DMS153 (cell line): ENCODE data around the gene PNMA8A.
A peak's percentile ranks its signal among the peaks of the same experiment; 100 is the strongest.
"Not testable (repeated sequence)": the region's sequence is repeated elsewhere in the genome, so short reads cannot be mapped to it uniquely, and the experiment has no call there.

ENCODE experiments used
- DNase-seq: peaks from one replicate; lab custom pipeline; 2025; lab: John Stamatoyannopoulos, UW

The PNMA8A gene, protein sequence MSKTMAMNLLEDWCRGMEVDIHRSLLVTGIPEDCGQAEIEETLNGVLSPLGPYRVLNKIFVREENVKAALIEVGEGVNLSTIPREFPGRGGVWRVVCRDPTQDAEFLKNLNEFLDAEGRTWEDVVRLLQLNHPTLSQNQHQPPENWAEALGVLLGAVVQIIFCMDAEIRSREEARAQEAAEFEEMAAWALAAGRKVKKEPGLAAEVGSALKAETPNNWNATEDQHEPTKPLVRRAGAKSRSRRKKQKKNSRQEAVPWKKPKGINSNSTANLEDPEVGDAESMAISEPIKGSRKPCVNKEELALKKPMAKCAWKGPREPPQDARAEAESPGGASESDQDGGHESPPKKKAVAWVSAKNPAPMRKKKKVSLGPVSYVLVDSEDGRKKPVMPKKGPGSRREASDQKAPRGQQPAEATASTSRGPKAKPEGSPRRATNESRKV

DNA sequence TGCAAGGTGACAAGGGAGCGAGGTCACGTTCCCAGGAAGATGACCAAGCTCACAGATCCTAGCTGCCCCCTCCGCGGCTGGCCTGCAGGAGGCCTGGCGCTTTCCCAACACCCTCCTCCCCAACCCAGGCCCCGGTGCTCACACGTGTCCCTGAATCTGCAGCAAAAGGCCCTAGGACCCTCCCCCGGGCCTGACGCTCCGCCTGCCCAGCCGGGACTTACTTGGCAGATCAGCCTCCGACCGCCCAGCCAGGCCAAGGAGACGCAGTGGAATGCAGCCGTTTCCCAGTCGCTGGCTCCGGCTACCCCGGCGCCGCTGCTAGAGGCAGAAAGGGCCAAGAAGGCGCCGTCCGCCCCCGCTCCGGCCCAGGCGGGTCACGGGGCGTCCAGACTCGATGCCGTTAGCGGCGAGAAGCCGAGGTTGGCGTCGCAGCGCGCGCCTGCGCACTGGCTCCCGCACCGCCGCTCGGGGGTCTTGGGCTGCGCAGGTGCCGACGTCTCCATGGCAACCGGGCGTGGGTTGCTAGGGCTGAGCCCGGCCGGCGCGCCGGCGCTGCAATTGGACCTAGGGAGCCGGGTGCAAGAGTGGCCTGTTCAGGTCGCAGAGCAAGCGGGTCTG, at the start of gene PNMA8A:
Gene PNMA8A (minus strand): TSS at position 448 of the 618 bp plus-strand sequence. CDS start 528 bp downstream, outside the sequence.
- peak; percentile 56 for DNase-seq

DNA sequence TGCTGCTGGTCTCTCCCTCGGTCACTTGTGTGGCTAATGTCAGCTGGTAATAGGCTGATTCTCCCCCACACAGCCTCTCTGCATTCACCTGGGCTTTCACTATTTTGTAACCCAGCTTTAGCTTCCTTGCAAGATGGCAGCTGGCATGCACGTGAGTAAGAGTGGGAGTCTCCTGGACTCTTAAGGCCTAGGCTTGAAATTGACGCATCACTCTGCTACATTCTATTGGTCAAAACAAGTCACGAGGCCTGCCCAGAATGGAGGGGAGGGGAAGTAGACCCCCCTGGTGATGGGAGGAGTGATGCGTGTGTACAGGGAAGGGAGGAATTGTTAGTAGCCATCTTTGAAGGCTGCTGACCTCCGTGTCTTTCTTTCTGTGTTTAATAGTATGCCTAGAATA, 49.3 kb upstream of the PNMA8A start:
- no peak for DNase-seq

DNA sequence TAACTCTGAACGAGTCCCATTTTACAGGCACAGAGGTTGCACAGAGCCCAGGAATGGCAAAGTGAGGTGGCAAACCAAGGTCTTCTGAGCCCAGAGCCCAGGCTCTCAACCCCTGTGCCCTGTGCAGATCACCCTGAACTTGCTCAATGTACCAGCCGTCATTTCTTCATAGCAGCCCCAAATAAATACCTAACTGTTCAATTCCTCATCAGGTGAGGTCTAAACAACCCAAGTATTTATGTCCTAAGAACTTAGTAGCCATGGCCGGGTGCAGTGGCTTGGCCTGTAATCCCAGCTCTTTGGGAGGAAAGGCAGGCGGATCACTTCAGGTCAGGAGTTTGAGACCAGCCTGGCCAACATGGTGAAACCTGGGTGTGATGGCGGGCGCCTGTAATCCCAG, 46.1 kb upstream of the PNMA8A start:
- DNase-seq = no peak

DNA sequence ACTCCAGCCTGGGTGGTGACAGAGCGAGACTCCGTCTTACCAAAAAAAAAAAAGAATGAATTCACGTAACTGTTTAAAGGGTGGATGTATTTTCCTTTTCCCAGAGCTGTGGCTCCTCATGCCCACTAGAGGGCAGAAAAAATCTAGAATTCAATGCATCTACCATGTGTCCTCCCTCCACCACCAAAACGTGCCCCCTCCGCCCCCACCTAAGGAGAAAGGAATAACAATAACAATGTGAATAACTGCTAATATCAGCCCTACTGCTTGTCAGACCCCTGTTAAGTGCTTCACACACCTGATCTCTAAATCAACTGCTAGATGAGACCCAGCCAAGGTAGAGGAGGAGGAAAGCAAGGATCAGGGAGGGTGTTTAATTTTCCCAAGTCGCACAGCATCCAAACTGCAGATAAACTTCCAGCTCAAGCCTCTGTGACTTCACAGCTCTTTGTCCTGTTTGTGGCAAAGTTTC, 44.6 kb upstream of the PNMA8A start:
- no peak for DNase-seq

DNA sequence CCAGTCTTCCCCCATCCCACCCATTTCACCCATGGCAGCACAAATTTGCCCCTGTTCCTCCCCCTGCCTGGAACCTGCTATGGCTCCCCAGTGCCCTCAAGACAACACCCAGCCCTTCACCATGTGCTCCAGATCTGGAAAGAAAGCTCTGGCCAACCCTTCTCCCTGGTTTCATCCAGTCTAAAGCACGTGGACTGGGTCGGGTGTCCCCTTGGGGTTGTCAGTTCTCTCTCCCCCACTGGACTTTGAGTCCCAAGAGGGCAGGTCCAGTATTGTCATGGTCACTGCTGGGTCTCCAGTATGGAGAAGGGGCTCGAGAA, 43.9 kb upstream of the PNMA8A start:
- no peak for DNase-seq

DNA sequence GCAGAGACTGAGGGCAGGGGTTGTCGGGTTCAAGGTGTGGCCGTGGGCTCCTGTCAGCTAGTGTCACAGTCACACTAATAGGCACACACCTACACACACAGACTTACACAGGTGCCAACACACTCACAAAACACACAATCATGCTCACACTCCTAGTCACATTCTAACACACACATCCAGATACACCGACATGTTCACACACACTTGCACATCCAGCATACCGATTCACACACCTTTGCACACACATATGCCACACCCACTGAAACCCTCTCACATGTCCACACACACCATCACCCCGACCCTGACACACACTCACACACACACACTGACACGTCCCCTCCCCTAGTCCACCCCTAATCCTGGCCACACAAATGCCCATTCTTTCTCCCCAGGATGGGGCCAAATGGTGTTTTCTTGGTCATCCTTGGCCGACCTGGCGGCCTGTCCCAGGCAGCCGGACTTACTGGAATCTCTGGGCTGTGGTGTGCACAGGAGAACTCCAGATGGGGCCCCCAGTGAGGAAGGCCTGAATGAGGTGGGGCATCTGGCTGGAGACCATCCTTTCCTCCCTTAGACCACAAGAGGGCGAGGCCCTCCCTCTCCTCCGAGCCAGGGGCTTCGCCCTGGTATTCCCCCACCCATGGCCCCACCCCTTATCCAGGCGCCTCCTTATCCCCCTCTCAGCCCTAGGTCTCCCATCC, 43.4 kb upstream of the PNMA8A start:
- DNase-seq = no peak

DNA sequence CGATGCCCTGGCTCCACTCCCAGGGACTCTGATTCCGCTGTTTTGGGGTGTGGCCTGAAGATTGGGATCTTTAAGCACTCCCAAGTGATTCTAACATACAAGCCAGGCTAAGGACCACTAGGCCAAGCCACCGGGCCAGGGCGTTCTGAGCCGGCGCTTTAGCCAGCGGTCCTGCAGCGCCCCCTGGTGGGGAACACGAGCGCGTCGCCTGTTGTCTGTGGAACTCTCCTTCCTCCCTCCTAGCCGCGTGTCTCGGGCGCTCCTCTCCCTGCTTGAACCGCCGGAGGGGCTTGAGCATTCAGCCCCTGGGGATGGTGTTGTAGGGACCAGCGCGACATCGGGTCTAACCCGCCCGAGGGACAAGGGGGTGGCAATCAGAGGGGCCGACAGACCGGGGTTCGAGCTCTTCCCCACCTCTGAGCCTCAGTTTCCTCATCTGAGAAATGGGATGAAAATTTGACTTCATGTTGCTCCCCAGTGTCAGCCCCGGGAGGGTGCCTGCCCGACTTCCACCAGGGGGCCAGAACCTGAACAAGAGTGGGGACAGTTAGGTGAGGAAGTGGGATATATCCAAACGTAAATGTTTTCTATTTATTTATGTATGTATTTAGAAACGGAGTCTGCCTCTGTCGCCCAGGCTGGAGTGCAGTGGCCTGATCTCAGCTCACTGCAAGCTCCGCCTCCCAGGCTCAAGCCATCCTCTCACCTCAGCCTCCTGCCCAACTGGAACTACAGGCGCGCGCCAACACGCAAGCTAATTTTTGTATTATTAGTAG, 42.3 kb upstream of the PNMA8A start:
- DNase-seq = no peak

DNA sequence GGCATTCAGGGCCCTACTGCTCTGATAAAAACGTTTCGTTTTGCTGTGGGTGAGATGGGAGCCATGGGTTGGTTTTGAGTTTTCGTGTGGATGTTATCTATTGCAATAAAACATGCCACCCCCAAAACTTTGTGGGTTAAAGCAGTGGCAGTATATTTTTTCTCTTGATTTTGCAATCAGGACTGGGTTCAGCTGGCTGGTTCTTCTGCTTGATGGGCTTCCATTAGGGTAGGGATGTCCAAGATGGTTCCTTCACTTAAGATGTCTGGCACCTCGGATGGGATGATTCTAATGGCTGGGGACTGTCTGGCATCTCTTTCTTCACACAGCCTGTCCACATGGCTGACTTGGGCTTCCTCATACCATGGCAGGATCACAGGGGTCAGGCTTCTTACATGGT, 39.9 kb upstream of the PNMA8A start:
- DNase-seq = no peak

DNA sequence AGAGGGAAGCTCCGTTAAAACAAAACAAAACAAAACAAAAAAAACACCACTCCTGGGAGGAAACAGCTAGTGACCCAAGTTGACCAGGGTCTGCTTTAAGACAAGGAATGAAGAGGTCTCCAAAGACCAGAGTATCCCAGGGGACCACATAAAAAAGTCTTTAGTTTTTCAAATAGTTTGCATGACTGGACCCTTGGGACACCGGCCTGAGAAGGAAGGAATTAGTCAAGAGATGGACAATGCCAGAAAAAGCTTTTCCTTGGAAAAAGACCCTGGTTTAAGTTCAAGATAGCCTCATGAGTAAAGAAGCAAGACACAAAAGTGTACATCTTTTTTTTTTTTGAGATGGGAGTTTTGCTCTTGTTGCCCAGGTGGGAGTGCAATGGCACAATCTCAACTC, 36.8 kb upstream of the PNMA8A start:
- DNase-seq = no peak

DNA sequence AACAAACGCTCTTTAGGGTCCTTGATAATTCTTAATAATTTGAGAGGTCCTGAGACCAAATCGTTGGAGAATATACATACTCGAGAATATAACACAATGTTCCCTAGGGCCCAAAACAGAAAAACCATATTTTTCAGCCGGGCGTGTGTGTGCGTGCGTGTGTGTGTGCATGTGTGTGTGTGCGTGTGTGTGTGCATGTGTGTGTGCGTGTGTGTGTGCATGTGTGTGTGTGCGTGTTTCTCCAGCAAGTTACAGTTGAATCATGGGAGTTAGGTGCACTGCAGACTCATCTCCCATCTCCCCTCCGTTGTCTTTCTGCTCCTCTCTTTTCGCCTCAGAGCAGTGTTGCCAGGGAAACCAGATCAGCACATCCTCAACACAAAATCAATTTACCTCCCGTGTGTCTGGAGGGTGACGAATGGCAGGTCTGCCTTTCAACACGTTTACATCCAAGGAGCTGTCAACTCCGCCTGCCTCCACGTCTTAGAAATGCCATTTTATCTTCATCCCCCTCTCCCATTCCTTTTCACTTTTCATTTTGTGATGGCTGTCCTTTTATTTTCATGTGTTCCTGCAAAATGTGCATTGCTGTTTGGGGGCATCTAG, 32.6 kb upstream of the PNMA8A start:
- no peak for DNase-seq

DNA sequence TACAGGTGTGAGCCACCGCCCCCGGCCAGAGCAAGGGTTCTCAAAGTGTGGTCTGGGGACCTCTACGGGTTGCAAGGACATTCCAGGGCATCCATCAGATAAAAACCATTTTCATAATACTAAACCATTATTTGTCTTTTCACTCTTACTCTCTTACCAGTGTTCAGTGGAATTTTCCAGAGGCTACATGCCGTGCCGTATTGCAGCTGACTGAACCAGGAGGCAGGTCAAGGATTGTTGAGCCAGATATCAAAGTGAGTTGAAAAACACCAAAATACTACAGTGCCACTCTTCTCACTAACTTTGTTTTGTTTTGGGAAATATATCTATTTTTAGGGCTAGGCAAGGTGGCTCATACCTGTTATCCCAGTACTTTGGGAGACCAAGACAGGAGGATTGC, 31.5 kb upstream of the PNMA8A start:
- DNase-seq = no peak

DNA sequence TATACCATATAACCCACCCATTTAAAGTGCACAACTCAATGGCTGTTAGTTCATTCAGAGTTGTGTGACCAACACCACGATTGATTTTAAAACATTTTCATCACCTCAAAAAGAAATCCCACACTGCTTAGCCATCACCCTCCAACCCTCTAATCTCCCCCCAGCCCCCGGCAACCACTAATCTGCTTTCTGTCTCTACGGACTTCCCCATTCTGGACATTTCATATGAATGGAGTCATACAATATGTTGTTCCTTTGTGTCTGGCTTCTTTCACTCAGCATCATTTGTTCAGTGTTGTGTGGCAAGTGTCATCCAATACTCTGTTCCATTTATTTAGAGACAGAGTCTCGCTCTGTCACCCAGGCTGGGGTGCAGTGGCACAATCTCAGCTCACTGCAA, 28.3 kb upstream of the PNMA8A start:
- DNase-seq = no peak

DNA sequence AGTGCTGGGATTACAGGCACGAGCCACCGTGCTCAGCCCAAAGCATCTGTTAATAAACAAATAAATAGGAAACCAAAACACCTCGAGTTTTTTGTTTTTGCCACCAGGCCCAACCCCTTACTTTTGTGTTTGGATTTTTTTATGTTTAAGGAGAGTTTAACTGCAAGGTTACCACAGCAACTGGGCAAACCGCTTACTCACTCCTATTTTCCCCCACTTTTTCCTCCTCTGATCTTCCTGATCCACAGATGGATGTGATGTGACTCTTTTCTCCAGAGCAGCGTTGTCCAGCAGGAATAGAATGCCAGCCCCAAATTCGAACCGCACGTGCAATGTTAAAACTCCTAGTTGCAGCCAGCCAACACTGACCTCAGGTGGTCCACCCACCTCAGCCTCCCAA, 26.4 kb upstream of the PNMA8A start:
- no peak for DNase-seq

DNA sequence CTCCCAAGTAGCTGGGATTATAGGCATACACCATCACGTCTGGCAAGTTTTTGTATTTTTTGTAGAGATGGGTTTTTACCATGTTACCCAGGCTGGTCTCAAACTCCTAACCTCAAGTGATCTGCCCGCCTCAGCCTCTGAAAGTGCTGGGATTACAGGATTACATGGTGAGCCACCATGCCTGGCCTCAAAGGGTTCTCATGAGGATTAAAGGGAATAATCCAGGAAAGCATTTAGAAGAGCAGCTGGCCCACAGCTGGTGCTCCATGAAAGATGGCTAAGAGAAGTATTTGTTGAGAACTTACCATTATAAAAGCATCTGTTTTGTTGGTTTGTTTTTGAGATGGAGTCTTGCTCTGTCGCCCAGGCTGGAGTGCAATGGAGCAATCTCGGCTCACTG, 25.5 kb upstream of the PNMA8A start:
- DNase-seq = not testable (repeated sequence)

DNA sequence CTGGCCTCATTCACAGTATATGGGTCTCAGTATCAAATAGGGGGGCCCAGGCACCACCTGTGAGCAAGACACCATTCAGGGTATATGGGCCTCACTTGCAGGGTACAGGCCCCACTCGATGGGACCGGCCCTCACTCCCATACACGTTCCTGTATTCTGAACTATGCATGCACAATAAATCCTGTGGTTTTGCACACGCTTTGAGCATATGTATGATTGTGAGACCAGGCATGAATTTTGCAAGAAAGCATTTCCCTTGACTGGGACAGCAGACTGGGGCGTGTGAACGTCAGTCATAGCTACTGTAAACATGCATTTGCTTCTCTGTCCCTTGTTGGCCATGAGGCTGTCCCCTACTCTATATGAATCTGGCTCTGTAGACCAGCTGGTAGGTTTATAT, 24.9 kb upstream of the PNMA8A start:
- DNase-seq = no peak

DNA sequence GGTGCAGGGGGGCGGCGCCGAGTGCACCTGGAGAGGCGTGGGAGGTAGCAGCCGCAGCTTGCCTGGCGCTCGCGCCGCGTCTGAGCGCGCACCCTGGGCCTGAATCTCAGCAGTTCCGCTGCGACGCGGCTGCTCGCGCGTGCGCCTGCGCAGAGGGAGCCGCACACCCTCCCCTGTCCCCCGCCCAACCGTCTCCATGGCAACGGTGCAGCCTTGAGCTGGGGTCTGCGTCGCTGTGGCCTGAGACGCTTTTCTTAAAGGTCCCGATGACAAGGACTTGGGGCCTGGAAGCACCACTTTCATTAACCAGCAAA, 24.4 kb upstream of the PNMA8A start, which contains the start of gene PNMA8B:
Gene PNMA8B (minus strand): TSS at position 82 of the 314 bp plus-strand sequence. CDS start 402 bp downstream, outside the sequence.
- peak; percentile 70 for DNase-seq

DNA sequence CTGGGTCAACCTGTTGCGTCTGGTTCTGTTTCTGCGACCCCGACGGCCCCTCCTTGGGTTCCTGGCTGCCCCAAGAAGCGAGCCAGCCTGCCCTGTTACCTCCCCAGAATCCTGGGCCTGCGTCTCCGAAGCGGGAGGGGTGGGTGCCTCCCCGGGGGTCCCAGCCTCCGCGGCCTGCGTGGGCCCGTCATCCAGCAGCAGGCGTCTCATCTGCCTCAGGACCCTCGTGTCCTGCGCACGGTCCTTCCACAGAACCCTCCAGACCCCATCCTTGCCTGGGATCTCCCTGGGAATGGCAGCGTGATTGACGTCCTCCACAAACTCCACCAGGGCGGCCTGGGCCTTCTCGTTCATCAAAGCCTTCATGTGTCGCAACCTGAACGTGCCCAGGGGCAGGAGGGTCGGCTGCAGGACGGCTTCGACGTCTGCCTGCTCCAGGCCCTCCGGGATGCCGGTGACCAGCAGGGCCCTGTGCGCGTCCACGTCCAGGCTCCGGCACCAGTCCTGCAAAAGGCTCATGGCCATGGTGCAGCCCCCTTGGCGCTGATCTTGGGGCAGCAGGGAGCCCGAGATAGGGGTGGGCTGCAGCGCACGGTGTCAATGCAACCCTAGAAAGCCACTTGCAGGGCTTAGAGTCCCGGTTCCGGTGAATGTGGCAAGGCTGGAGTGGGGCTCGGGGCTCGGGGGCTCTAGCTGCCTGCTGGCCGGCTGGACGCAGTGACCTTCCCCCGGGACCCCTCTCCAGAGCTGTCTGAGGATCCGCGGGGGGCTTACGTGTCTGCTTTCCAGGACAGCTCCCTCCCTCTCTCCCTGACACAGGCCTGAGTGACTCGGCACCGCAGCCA, 23.8 kb upstream of the PNMA8A start:
- no peak for DNase-seq

DNA sequence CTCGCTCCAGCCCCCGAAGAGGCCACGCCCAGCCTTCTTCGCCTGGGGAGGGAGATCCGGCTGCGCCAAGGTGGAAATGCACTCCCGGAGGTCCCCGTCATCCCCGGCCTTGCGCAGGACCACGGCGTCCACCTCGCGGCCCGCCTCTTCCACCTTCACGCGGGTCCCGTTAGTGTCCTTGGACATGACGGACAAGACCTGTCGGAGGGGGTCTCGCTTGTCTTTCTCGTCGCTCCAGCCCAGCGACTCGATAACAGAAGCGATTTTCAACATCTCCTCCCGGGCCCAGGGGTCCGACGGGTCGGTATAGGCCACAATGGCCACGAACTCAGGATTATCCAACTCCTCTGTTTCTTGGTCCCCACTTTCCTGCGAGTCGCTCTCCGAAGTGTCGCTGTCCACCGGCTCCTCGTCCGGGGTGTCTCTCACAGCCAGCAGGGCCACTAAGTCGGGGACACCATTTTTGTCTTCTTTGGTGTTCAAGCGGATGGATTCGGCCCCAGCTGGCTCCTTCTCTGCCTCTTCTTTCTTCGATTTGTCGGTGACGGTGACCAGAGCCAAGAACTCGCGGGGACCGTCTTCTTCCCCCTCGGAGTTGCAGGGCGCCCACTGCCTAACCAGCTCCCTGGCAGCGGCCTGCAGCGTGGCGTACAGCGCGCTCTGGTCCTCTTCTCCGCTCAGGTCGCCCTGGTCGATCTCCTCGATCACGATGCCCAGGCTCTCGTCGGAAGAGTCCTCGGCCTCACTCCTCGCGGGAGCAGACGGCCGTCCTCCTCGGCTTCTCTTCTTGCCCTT, 23.0 kb upstream of the PNMA8A start:
- DNase-seq = no peak

DNA sequence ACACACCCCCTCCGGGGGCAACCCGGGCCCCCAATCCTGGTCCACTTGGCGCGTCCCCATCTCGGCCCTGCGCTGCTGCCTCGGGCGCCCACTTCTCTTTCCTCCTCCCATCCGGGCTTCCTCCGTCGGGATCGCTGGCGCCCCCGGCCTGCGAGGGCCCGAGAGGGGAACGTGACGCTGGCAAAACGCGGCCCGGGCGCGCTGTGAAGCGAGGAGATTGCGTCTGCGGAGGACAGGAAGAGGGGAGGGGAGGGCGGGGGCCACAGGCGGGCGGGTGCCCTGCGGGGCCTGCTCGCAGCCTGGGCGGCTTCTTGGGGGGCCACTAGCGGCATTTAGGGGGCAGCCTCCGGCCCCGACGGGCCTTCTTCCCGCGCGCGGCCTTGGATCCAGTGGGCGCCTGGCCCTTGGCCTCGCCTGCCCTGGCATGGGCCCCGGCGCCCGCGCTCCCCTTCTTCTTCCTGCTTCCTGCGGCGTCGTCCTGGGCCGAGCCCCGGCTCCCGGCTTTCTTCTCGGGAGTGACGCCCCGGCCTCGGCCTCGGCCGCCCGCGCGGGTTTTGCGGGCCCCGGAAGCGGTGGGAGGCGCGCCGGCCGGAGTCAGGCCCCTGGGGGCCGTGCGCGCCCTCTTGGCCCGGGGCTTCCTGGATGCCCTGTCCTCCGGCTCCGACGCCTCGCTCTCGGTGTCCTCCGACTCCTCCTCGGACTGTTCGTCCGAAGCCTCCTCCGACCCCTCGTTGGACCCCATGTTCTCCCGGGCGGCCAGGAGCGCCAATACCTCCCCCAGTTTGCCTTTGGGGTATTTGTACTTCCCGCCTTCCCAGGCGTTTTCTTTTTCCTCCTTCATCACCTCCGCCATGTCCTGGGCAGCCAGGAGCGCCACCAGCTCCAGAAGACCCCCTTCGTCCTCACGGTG, 22.1 kb upstream of the PNMA8A start:
- DNase-seq = no peak
